ENCODE data around the gene CRLF2.
"Not testable (repeated sequence)": the region's sequence is repeated elsewhere in the genome, so short reads cannot be mapped to it uniquely, and the experiment has no call there.

DNA sequence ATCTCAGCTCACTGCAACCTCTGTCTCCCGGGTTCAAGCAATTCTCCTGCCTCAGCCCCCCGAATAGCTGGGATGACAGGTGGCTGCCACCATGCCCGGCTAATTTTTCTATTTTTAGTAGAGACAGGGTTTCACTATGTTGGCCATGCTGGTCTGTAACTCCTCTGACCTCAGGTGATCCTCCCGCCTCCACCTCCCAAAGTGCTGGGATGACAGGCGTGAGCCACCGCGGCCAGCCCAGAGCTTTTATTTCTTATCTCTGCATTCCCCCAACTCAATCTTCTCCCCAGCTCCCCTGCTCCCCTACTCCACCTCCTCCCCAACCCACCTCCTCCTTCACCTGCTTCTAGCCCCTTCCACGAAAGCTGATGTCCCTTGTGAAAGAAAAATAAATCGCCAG lies 49.3 kb upstream of the CRLF2 start:
- TF ChIP-seq, protein P1, sequence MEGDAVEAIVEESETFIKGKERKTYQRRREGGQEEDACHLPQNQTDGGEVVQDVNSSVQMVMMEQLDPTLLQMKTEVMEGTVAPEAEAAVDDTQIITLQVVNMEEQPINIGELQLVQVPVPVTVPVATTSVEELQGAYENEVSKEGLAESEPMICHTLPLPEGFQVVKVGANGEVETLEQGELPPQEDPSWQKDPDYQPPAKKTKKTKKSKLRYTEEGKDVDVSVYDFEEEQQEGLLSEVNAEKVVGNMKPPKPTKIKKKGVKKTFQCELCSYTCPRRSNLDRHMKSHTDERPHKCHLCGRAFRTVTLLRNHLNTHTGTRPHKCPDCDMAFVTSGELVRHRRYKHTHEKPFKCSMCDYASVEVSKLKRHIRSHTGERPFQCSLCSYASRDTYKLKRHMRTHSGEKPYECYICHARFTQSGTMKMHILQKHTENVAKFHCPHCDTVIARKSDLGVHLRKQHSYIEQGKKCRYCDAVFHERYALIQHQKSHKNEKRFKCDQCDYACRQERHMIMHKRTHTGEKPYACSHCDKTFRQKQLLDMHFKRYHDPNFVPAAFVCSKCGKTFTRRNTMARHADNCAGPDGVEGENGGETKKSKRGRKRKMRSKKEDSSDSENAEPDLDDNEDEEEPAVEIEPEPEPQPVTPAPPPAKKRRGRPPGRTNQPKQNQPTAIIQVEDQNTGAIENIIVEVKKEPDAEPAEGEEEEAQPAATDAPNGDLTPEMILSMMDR (IDR thresholded peaks at IDR 0.05) = not testable (repeated sequence)
- not testable (repeated sequence) for TF ChIP-seq POLR2A (IDR thresholded peaks at IDR 0.05)
